LNCAP (cell line): Measurements from ENCODE around the gene HNRNPR.

Source experiments
- CTCF ChIP-seq: fragments of 450-650 bp; IDR thresholded peaks from 2 replicates; pipeline ENCODE4 v1.5.1; 2017; ENCODE audit warnings: mild to moderate bottlenecking

HNRNPR gene

GRCh38 chr1:23370330-23370708, 26.2 kb upstream of the HNRNPR start:
- TF ChIP-seq CTCF, result no peak

- TF ChIP-seq CTCF, result no peak
Observed at GRCh38 chr1:23369335-23370013, 25.4 kb upstream of the HNRNPR start, which contains the start of gene ZNF436. ZNF436 (minus strand) TSS chr1:23369836; CDS start chr1:23368005, 1,831 bp downstream.

GRCh38 chr1:23368562-23369334, 24.7 kb upstream of the HNRNPR start:
- TF ChIP-seq CTCF, result no peak

- no peak for TF ChIP-seq CTCF
Observed at GRCh38 chr1:23367791-23368561, 23.9 kb upstream of the HNRNPR start.

GRCh38 chr1:23367451-23367790, 23.3 kb upstream of the HNRNPR start:
- no peak for TF ChIP-seq CTCF

- no peak for TF ChIP-seq CTCF
Observed at GRCh38 chr1:23366598-23366997, 22.5 kb upstream of the HNRNPR start.

- no peak for TF ChIP-seq CTCF
Observed at GRCh38 chr1:23366146-23366545, 22.1 kb upstream of the HNRNPR start.
